Caco-2 (cell line): ENCODE measurements around the gene GSTA2. TPM values are rescaled to one million over a fixed set of nuclear protein-coding genes. Genes with fewer than 3 reads are reported as not detected.

Experiments
- BruUV-seq: library from RNA; stranded (reverse); fragments of 400-500 nt; replicated peaks from 2 replicates; lab custom pipeline; 2021; lab: Mats Ljungman, UMichigan
- CTCF ChIA-PET: fragments of 300-600 bp; sonication (Branson Sonifier 250); formaldehyde crosslinking; loops from one replicate; lab custom pipeline; 2022; ENCODE audit warnings: antibody characterized with exemption; lab: Charles Lee
- POLR2A ChIA-PET: fragments of 300-600 bp; sonication (Branson Sonifier 250); formaldehyde crosslinking; loops from one replicate; lab custom pipeline; 2022; ENCODE audit warnings: antibody characterized with exemption; lab: Charles Lee
- DNase-seq, 2 experiments: peaks; one replicate each; pipeline versions ENCODE4 v3.0.0 to v3.0.0-alpha.2; 2020 to 2022
- H3K27me3 ChIP-seq: replicated peaks from 2 replicates; pipeline ENCODE4 v1.6.0; 2011; ENCODE audit warnings: low read length; ENCODE audit not compliant: control insufficient read depth, insufficient read depth
- H3K36me3 ChIP-seq: 2 replicates; pipeline ENCODE4 v1.5.1; 2011; ENCODE audit warnings: low read length; ENCODE audit not compliant: control insufficient read depth, insufficient read depth
- H3K4me1 ChIP-seq: fragments of 250-450 bp; sonication (Bioruptor Pico); 2 replicates; pipeline ENCODE4 v1.5.1; 2020; ENCODE audit warnings: mild to moderate bottlenecking
- H3K4me3 ChIP-seq: 2 replicates; pipeline ENCODE4 v1.5.1; 2011; ENCODE audit warnings: low read depth, mild to moderate bottlenecking, control low read depth, low read length
- H3K9me3 ChIP-seq: fragments of 250-450 bp; sonication (Bioruptor Pico); 2 replicates; pipeline ENCODE4 v1.5.1; 2020; ENCODE audit warnings: mild to moderate bottlenecking, moderate library complexity
- H3K27ac Mint-ChIP-seq: one replicate; pipeline ENCODE4 v1.8.0; 2022; ENCODE audit warnings: mixed read lengths; ENCODE audit not compliant: unreplicated experiment
- H3K27me3 Mint-ChIP-seq: one replicate; pipeline ENCODE4 v1.8.0; 2022; ENCODE audit warnings: mixed read lengths; ENCODE audit not compliant: insufficient read depth, unreplicated experiment
- H3K36me3 Mint-ChIP-seq: one replicate; pipeline ENCODE4 v1.8.0; 2022; ENCODE audit warnings: mild to moderate bottlenecking, mixed read lengths; ENCODE audit not compliant: insufficient read depth, unreplicated experiment
- H3K4me1 Mint-ChIP-seq: one replicate; pipeline ENCODE4 v1.8.0; 2022; ENCODE audit warnings: low read depth, mixed read lengths; ENCODE audit not compliant: unreplicated experiment
- H3K4me3 Mint-ChIP-seq: one replicate; pipeline ENCODE4 v1.8.0; 2022; ENCODE audit warnings: mild to moderate bottlenecking, moderate library complexity, mixed read lengths; ENCODE audit not compliant: unreplicated experiment
- H3K9me3 Mint-ChIP-seq: one replicate; pipeline ENCODE4 v1.8.0; 2022; ENCODE audit warnings: mixed read lengths; ENCODE audit not compliant: unreplicated experiment
- intact Hi-C: fragments of 100-400 bp; cut with micrococcal nuclease; formaldehyde crosslinking; loops from one replicate; pipeline ENCODE4 v1.10.0; 2022; ENCODE audit not compliant: unreplicated experiment
- total RNA-seq: library from RNA; stranded (reverse); gene quantifications from 2 replicates; pipeline ENCODE4 v1.2.3, GENCODE V29; 2022
- TF ChIP-seq, protein P1 (sequence below), 2 experiments: fragments of 200-600 bp in 1 of 2; IDR thresholded peaks; 1 replicate in 1 of 2; 2 replicates in 1 of 2; pipeline versions ENCODE4 v1.5.1 to v1.8.0; 2011 to 2022; ENCODE audit warnings: antibody characterized with exemption in 1 of 2, control low read depth in 1 of 2, inconsistent platforms in 1 of 2, low read depth in 1 of 2, low read length in 1 of 2, mild to moderate bottlenecking in 1 of 2, moderate library complexity in 1 of 2; ENCODE audit not compliant: insufficient read depth in 1 of 2, severe bottlenecking in 1 of 2, unreplicated experiment in 1 of 2

Gene GSTA2
- total RNA-seq, 1 experiment from 2014 or later: 65.4 TPM

DNA sequence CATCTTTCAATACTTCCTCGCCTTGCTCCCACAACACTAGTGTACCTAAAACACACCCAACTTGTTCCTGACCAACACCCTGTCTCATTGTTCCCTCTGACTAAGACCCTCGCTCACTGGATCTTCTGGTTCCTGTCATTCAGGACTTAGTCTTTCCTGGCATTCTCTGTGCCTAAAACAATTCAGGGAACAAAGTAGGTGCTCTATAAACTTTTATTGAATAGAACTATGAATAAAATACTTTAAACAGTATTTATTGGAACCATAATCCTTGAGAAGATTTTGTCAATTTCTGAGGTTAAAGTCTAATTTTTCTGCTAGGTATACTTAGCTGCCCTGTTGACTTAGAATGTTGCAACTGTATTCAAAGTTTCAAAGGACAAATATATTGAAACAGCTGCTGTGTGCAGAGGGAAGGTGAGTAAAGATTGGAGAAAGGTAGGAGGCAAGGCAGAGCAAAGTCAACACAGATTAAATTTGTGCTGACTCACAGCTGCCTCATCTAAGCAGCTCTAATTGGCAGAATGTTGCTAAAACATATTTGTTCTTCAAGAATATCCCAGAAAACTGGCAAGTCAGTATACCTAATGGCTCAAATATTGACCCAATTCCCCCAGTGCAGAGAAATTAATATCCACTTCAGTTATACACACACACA is 37.6 kb downstream of the GSTA2 start:
- TF ChIP-seq, protein P1, sequence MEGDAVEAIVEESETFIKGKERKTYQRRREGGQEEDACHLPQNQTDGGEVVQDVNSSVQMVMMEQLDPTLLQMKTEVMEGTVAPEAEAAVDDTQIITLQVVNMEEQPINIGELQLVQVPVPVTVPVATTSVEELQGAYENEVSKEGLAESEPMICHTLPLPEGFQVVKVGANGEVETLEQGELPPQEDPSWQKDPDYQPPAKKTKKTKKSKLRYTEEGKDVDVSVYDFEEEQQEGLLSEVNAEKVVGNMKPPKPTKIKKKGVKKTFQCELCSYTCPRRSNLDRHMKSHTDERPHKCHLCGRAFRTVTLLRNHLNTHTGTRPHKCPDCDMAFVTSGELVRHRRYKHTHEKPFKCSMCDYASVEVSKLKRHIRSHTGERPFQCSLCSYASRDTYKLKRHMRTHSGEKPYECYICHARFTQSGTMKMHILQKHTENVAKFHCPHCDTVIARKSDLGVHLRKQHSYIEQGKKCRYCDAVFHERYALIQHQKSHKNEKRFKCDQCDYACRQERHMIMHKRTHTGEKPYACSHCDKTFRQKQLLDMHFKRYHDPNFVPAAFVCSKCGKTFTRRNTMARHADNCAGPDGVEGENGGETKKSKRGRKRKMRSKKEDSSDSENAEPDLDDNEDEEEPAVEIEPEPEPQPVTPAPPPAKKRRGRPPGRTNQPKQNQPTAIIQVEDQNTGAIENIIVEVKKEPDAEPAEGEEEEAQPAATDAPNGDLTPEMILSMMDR (IDR thresholded peaks at IDR 0.05; ENCODE audit: insufficient read depth in 1 of 2, low read depth in 1 of 2, low read length in 1 of 2, severe bottlenecking in 1 of 2, unreplicated experiment in 1 of 2): no peak
- Histone ChIP-seq H3K4me3 (no peak overlapping the region), H3K4me1 (peaks cover 59% of the 10 kb centered on the region), H3K27me3 (no peaks in the 10 kb centered on the region), H3K36me3 (no peaks in the 10 kb centered on the region), H3K9me3 (no peaks in the 10 kb centered on the region)
- TSS peak; percentile 89 for BruUV-seq
- no peaks in the 10 kb centered on the region for H3K27me3 Mint-ChIP-seq
- H3K4me3 Mint-ChIP-seq: peak overlapping the region; percentile 76
- ChIA-PET CTCF (interaction anchor here (0.9 to 2.8 kb wide), 3 partner anchors 38 to 221 kb away, joined by 4 to 23 read pairs (median 5); partner anchors contain the start of gene GSTA2), POLR2A (interaction anchor here (0.7 to 1.7 kb wide), 3 partner anchors 20 to 306 kb away, joined by 3 to 10 read pairs (median 5); partner anchors contain the start of gene GSTA2)
- intact Hi-C loops: loop anchor here (1.0 to 2.0 kb wide), 4 partner anchors 20 to 77 kb away; partner anchors contain the start of genes GSTA1 and TMEM14A
- H3K27ac Mint-ChIP-seq: peak overlapping the region; percentile 97
- H3K36me3 Mint-ChIP-seq: peaks cover 18% of the 10 kb centered on the region
- H3K9me3 Mint-ChIP-seq: peaks cover 20% of the 10 kb centered on the region
- peak; percentile 79 to 80 for DNase-seq
- H3K4me1 Mint-ChIP-seq: peaks cover 48% of the 10 kb centered on the region

DNA sequence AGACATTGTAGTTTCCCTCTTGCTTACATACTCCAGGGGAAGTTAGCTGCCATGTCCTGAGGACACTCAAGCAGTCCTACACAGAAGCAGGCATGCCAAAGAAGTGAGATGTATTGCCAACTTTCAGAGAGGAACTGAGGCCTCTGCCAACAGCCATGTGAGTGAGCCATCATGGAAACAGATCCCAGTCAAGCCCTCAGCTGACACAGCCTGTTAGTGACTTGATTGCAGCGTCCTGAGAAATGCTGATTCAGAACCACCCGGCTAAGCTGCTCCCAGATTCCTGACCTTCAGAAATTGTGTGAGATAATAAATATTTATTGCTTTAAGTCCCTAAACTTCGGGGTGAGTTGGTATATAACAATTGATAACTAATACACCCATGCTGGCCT is 38.1 kb downstream of the GSTA2 start:
- no peak overlapping the region; the same call in 1 of the 2 replicates for H3K4me3 ChIP-seq
- H3K9me3 ChIP-seq: no peaks in the 10 kb centered on the region
- peaks cover 51% of the 10 kb centered on the region for H3K4me1 Mint-ChIP-seq
- no peaks in the 10 kb centered on the region for H3K27me3 Mint-ChIP-seq
- H3K4me1 ChIP-seq: peaks cover 58% of the 10 kb centered on the region
- peak overlapping the region; percentile 76 for H3K4me3 Mint-ChIP-seq
- H3K27ac Mint-ChIP-seq: peak overlapping the region; percentile 97
- peaks cover 25% of the 10 kb centered on the region for H3K9me3 Mint-ChIP-seq
- no TSS peak for BruUV-seq
- CTCF ChIA-PET: interaction anchor here (0.6 to 2.8 kb wide), 11 partner anchors 27 to 954 kb away, joined by 3 to 23 read pairs (median 4); partner anchors contain the start of genes GSTA2 and GSTA4
- H3K27me3 ChIP-seq: no peaks in the 10 kb centered on the region
- no peaks in the 10 kb centered on the region for H3K36me3 ChIP-seq
- intact Hi-C loops: loop anchor here (1.0 to 2.0 kb wide), 4 partner anchors 20 to 78 kb away; partner anchors contain the start of genes GSTA1 and TMEM14A
- POLR2A ChIA-PET: interaction anchor here (1.4 to 1.7 kb wide), 2 partner anchors 20 to 38 kb away, joined by 5 to 10 read pairs; partner anchors contain the start of gene GSTA2
- H3K36me3 Mint-ChIP-seq: peaks cover 18% of the 10 kb centered on the region
- DNase-seq: peak in 1 of 2 experiments; percentile 71
- TF ChIP-seq, protein P1 (IDR thresholded peaks at IDR 0.05; ENCODE audit: insufficient read depth in 1 of 2, low read depth in 1 of 2, low read length in 1 of 2, severe bottlenecking in 1 of 2, unreplicated experiment in 1 of 2): no peak

DNA sequence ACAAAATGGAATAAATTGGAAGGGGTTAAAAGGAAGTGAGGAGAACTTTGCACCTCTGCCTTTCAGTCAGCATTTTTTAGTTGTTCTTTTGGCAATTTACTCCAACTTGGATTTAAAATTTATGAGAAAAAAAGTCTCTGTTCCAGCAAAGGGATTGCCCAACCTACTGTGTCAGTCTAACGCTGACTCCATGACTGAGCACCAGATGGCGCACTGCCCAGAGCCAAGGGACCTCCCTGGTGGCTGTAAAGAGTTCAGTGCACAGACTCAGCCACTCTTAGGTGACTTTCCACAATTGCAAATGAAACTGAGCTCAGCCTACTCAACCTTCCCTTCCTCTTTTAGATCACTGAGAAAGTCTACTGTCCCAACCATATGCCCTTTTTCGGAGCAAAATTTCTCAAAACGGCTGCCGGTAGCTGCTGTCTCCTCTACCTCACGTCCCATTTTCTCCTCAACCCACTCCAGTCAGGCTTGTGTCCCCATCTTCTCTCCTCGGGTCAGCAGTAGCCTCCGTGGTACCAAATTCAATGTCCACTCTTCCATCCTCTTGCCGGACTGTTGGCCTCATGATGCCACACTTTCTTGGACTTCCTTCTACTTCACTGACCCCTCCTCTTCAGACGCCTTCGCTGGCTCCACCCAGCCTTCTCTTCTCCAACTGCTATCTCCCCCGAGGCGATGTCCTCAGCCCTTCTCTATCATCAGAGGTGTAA is 38.7 kb downstream of the GSTA2 start:
- Mint-ChIP-seq H3K36me3 (peaks cover 18% of the 10 kb centered on the region), H3K9me3 (peaks cover 25% of the 10 kb centered on the region), H3K27ac (peak overlapping the region; percentile 97), H3K4me3 (peak overlapping the region; percentile 76), H3K27me3 (no peaks in the 10 kb centered on the region), H3K4me1 (peaks cover 51% of the 10 kb centered on the region)
- Histone ChIP-seq H3K4me3 (peak overlapping the region; percentile 26), H3K36me3 (no peaks in the 10 kb centered on the region), H3K27me3 (no peaks in the 10 kb centered on the region), H3K4me1 (peaks cover 54% of the 10 kb centered on the region), H3K9me3 (no peaks in the 10 kb centered on the region)
- intact Hi-C loops: loop anchor here (1.0 to 2.0 kb wide), 6 partner anchors 21 to 910 kb away; partner anchors contain the start of genes GSTA1, GSTA4 and TMEM14A
- POLR2A ChIA-PET: interaction anchor here (1.1 to 1.7 kb wide), 2 partner anchors 21 kb away, joined by 3 to 5 read pairs; no protein-coding TSS in a partner anchor
- TSS peak; percentile 81 for BruUV-seq
- TF ChIP-seq, protein P1 (IDR thresholded peaks at IDR 0.05; ENCODE audit: insufficient read depth in 1 of 2, low read depth in 1 of 2, low read length in 1 of 2, severe bottlenecking in 1 of 2, unreplicated experiment in 1 of 2): peak; percentile 81 to 84
- DNase-seq: peak; percentile 84
- CTCF ChIA-PET: interaction anchor here (0.6 to 2.8 kb wide), 12 partner anchors 16 to 955 kb away, joined by 3 to 23 read pairs (median 4); partner anchors contain the start of genes GSTA2 and GSTA4
